K562 (cell line): Measurements from ENCODE around the gene RNF212B. TPM values are rescaled to one million over a fixed set of nuclear protein-coding genes. Genes with fewer than 3 reads are reported as not detected.
A peak's percentile ranks its signal among the peaks of the same experiment; 100 is the strongest.

Experiments
- ASH1L ChIP-seq: fragments of 450-650 bp; IDR thresholded peaks from 2 replicates; pipeline ENCODE4 v1.6.1; 2018; ENCODE audit warnings: borderline replicate concordance, mild to moderate bottlenecking, low read depth; ENCODE audit not compliant: partially characterized antibody
- CEBPG ChIP-seq, 3 experiments: fragments of 200-800 bp in 1 of 3; sonication (Bioruptor generic) in 1 of 3; sonication (generic) in 1 of 3; formaldehyde crosslinking in 1 of 3; IDR thresholded peaks in 2 of 3; conservative IDR thresholded peaks in 1 of 3; 2 replicates each; pipeline versions ENCODE4 v1.6.1 to v1.8.0; 2016 to 2022; ENCODE audit warnings: missing compliant biosample characterization in 2 of 3, missing genetic modification characterization in 2 of 3, mild to moderate bottlenecking in 1 of 3, missing genetic modification reagents in 1 of 3
- E2F1 ChIP-seq: sonication (generic); formaldehyde crosslinking; IDR thresholded peaks from 2 replicates; pipeline ENCODE4 v1.8.1; 2023; ENCODE audit warnings: mild to moderate bottlenecking, missing genetic modification reagents, moderate library complexity
- FOXK2 ChIP-seq, 2 experiments: fragments of 450-650 bp; IDR thresholded peaks in 1 of 2; conservative IDR thresholded peaks in 1 of 2; 2 replicates each; pipeline ENCODE4 v1.6.1; 2016; ENCODE audit warnings: low read depth in 2 of 2, mild to moderate bottlenecking in 1 of 2
- FOXP1 ChIP-seq: sonication (generic); formaldehyde crosslinking; IDR thresholded peaks from 2 replicates; pipeline ENCODE4 v1.8.0; 2022; ENCODE audit warnings: mild to moderate bottlenecking, missing genetic modification reagents
- HNRNPL ChIP-seq: fragments of 200-400 bp; formaldehyde crosslinking; IDR thresholded peaks from 2 replicates; pipeline ENCODE4 v1.6.1; 2017; ENCODE audit warnings: low read depth, mild to moderate bottlenecking, low read length
- KAT2B ChIP-seq: IDR thresholded peaks from one replicate; pipeline ENCODE4 v1.6.1; 2012; ENCODE audit warnings: low read depth, mild to moderate bottlenecking, control low read depth, inconsistent platforms, low read length, moderate library complexity
- MTA2 ChIP-seq: fragments of 450-650 bp; IDR thresholded peaks from 2 replicates; pipeline ENCODE4 v1.6.1; 2016; ENCODE audit warnings: low read depth
- NCOA6 ChIP-seq: fragments of 450-650 bp; IDR thresholded peaks from 2 replicates; pipeline ENCODE4 v1.6.1; 2017; ENCODE audit warnings: mild to moderate bottlenecking
- NFIX ChIP-seq: fragments of 250-450 bp; sonication (Bioruptor Pico); IDR thresholded peaks from 2 replicates; pipeline ENCODE4 v1.4.0; 2020; ENCODE audit warnings: low read depth, mild to moderate bottlenecking, moderate library complexity
- NONO ChIP-seq, 2 experiments: fragments of 200-400 bp in 1 of 2; fragments of 450-650 bp in 1 of 2; formaldehyde crosslinking in 1 of 2; IDR thresholded peaks; 2 replicates each; pipeline ENCODE4 v1.6.1; 2017; ENCODE audit warnings: low read depth in 2 of 2, mild to moderate bottlenecking in 2 of 2, moderate library complexity in 2 of 2, low read length in 1 of 2
- PHB ChIP-seq: fragments of 250-450 bp; sonication (Bioruptor Pico); IDR thresholded peaks from 2 replicates; pipeline ENCODE4 v1.5.0; 2021
- PHB2 ChIP-seq: fragments of 450-650 bp; IDR thresholded peaks from 2 replicates; pipeline ENCODE4 v1.6.1; 2017; ENCODE audit warnings: low read depth
- SIX5 ChIP-seq, 2 experiments: IDR thresholded peaks; 2 replicates each; pipeline ENCODE4 v1.6.1; 2011; ENCODE audit warnings: low read length in 2 of 2, borderline replicate concordance in 1 of 2, low read depth in 1 of 2, mild to moderate bottlenecking in 1 of 2, moderate library complexity in 1 of 2; ENCODE audit not compliant: insufficient read depth in 1 of 2
- ZFP36 ChIP-seq: fragments of 150-350 bp; IDR thresholded peaks from 2 replicates; pipeline ENCODE4 v1.6.1; 2018; ENCODE audit warnings: low read length, low read depth; ENCODE audit not compliant: partially characterized antibody
- ZNF398 ChIP-seq: fragments of 250-450 bp; sonication (Bioruptor Pico); IDR thresholded peaks from 2 replicates; pipeline ENCODE4 v1.8.0; 2021; ENCODE audit warnings: moderate library complexity, mild to moderate bottlenecking, inconsistent platforms
- ZNF639 ChIP-seq, 2 experiments: fragments of 200-800 bp in 1 of 2; sonication (Bioruptor generic) in 1 of 2; sonication (generic) in 1 of 2; formaldehyde crosslinking in 1 of 2; IDR thresholded peaks in 1 of 2; conservative IDR thresholded peaks in 1 of 2; 2 replicates each; pipeline versions ENCODE4 v1.5.0 to v1.6.1; 2016 to 2020; ENCODE audit warnings: missing compliant biosample characterization in 1 of 2, missing genetic modification characterization in 1 of 2, missing genetic modification reagents in 1 of 2
- polyA plus RNA-seq, 8 experiments: library from polyadenylated mRNA; depleted of rRNA in 4 of 8; stranded (reverse) in 5 of 8; unstranded in 3 of 8; fragments of >200 nt; fragmentation: Nextera tagmentation in 2 of 8; fragmentation: Illumina TruSeq in 1 of 8; extraction: Ambion mirVana in 2 of 8; extraction: Trizol in 1 of 8; gene quantifications; 2 replicates each; pipeline versions ENCODE4 v1.2.1 to v1.2.3, GENCODE V29; 2011 to 2014; ENCODE audit warnings: inconsistent platforms in 1 of 8, missing spikeins in 1 of 8
- total RNA-seq, 7 experiments: library from RNA; depleted of rRNA in 6 of 7; stranded (reverse); fragments of >200 nt in 6 of 7; fragmentation: Illumina TruSeq in 2 of 7; extraction: Trizol in 2 of 7; gene quantifications; 2 replicates each; pipeline versions ENCODE4 v1.2.1 to v1.2.3, GENCODE V29; 2011 to 2021; ENCODE audit warnings: low replicate concordance in 1 of 7
- TF ChIP-seq, protein P1 (sequence below): IDR thresholded peaks from 3 replicates; pipeline ENCODE4 v1.6.1; 2011; ENCODE audit warnings: borderline replicate concordance, mild to moderate bottlenecking; ENCODE audit not compliant: insufficient read length, insufficient read depth

Gene RNF212B
- total and polyA plus RNA-seq, 9 of the 15 experiments (the other 6 are each of a cell fraction or from before 2014, with no cell fraction given): 0.15 to 0.43 (median 0.27) TPM; not detected in 3

DNA sequence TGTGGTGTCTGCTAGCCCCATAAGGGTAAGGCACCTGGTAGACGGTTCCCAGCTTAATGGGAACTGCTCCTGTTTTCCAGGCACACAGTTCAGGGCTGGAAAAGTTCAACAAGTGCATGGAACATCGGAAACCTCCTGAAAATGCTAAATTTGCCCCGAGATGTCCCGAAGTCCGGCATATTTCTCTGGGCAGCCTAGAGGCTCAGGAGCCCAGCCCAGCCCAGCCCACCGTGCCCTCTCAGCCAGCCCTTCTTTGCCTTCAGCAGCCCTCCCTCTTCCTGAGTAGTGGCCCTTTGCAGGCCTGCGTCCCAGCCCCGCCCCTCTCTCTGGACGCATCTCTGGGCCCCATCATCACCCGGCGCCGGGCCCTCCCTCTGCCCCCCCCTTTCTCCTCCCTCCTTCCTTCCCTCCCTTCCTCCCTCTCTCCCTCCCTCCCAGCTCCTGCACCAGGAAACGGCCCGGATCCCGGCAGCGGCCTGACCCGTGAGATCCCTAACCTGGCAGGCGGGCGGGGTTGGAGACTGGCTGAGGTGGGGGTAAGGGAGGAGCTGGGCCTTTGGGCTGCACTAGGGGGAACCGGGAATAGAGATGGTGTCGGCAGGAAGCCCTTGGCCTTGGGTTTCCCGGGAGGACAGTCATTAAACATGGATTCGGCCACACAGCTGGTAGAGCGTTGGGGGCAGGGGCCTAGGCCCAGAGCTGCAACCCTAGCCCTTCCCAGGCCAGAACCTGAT is 68.8 kb downstream of the RNF212B start, which contains the start of gene BCL2L2 (continued):
- no peak for TF ChIP-seq CEBPG (CRISPR knock-in tag; IDR thresholded peaks at IDR 0.05)
- TF ChIP-seq CEBPG (tag; conservative IDR thresholded peaks at IDR 0.05 in 1 of 2, IDR thresholded peaks at IDR 0.05 in 1 of 2): no peak
- TF ChIP-seq PHB2: no peak
- TF ChIP-seq KAT2B: no peak
- TF ChIP-seq FOXP1 (CRISPR knock-in tag): peak; percentile 83
- TF ChIP-seq ZNF398: no peak
- TF ChIP-seq MTA2: no peak
- TF ChIP-seq SIX5 (IDR thresholded peaks at IDR 0.05; ENCODE audit: borderline replicate concordance in 1 of 2, insufficient read depth in 1 of 2, low read depth in 1 of 2, low read length in 2 of 2): peak in 1 of 2 experiments; percentile 2; a peak in 1 of 4 replicates
- TF ChIP-seq ZFP36: no peak
- 0 out of 2 replicates have a peak, but pooled peaks have one; percentile 7 for TF ChIP-seq E2F1 (CRISPR knock-in tag)
- no peak for TF ChIP-seq ASH1L
- TF ChIP-seq NCOA6: no peak
- TF ChIP-seq ZNF639 (CRISPR knock-in tag; conservative IDR thresholded peaks at IDR 0.05 in 1 of 2, IDR thresholded peaks at IDR 0.05 in 1 of 2): peak in 1 of 2 experiments; percentile 85; a peak in 2 of 4 replicates
- TF ChIP-seq, protein P1, sequence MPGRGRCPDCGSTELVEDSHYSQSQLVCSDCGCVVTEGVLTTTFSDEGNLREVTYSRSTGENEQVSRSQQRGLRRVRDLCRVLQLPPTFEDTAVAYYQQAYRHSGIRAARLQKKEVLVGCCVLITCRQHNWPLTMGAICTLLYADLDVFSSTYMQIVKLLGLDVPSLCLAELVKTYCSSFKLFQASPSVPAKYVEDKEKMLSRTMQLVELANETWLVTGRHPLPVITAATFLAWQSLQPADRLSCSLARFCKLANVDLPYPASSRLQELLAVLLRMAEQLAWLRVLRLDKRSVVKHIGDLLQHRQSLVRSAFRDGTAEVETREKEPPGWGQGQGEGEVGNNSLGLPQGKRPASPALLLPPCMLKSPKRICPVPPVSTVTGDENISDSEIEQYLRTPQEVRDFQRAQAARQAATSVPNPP: no peak
- no peak for TF ChIP-seq PHB (CRISPR knock-in tag)
- no peak for TF ChIP-seq HNRNPL
- TF ChIP-seq NFIX (CRISPR knock-in tag): no peak
- TF ChIP-seq FOXK2 (conservative IDR thresholded peaks at IDR 0.05 in 1 of 2, IDR thresholded peaks at IDR 0.05 in 1 of 2; ENCODE audit: low read depth in 2 of 2): peak; percentile 88
- TF ChIP-seq NONO (IDR thresholded peaks at IDR 0.05; ENCODE audit: low read depth in 2 of 2, low read length in 1 of 2): no peak
